ENCODE measurements around the gene KIF21B. TPM values are rescaled to one million over a fixed set of nuclear protein-coding genes. Genes with fewer than 3 reads are reported as not detected.

Gene KIF21B
- total RNA-seq, 2 donors from 2014 or later = 2.6 to 2.9 TPM

- no peak for DNase-seq (ENCODE audit: low spot score)
- intact Hi-C loops (cut with DNase I) = no loop called here
Observed at GRCh38 chr1:201021630-201022492, 1.7 kb downstream of the KIF21B start.

DNA sequence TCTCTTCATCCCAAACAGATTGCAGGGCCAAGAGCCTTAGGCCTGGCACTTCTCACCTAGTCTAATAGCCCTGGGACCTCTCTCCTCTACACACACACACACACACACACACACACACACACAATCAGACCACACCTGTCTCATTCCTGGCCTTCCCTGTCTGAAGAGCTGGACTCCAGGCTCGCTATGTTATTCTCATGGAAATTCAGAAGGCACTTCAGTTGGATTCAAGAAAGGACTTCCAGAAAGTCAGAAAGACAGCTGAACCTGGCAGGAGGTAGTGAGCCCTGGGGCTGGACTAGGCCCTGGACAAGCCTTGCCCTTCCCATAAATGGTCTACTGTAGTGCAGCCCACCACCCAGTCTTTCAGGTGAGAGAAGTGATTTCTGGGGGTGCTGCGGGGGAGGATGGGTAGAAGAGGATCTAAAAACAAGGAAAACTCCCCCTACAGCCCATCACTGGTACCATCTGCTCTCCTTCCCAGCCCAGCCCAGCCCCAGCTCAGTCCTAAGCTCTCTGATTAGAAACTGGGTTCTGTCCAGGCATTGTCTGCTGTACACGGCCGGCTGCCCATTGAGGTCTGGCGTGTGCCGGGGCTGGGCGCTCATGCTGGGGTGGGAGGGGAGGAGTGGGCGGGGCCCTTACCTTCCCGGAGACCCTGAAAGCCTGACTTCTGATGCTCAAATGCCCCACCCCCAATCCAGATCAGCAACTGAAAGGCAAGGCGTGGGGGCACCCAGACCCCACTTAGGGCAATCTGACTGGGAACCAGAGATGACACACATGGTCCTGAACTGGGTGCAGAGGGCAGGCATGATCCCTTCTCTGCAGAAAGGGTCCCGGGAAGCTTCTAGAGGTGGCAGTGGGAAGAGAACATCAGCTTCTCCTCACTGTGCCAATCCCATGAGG, 2.5 kb downstream of the KIF21B start:
- intact Hi-C loops (cut with DNase I) = no loop called here
- no peak for DNase-seq (ENCODE audit: low spot score)

GRCh38 chr1:201020040-201020591, 3.4 kb downstream of the KIF21B start:
- intact Hi-C loops (cut with DNase I) = no loop called here
- DNase-seq (ENCODE audit: low spot score) = no peak

DNA sequence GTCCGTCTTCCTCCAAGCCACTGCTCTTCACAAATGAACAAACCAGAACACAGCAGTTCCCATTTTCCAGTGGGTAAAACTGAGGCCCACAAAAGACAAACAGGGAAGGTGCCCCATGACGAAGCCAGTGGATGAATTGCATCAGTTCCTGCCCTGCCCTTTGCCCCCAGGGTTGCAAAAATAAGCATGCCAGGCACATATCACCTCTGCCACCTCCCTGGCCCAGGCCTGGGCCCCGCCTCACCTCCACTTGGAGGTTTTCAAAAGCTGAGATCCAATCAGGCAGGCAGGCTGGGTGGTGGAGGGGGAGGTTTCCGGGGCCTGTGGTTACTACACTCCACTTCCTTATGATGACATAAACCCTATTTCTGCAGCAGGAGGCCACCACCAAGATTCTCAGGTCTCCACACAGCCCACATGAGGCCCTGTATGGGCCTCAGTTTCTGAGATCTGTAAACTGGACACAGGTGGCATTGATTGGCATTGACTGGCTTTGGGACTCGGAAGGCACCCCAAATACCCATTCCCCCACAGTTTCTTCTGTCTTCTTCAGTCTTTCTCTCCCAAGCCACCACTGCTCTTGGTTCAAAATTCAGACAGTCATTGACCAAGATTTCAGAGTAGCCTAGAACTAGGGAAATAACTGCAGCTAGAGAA, 4.1 kb downstream of the KIF21B start:
- DNase-seq (ENCODE audit: low spot score) = peak; percentile 91
- intact Hi-C loops (cut with DNase I) = loop anchor here in 1 of 2 donors (5.0 kb wide), 1 partner anchor 63 kb away; no protein-coding TSS in a partner anchor

- intact Hi-C loops (cut with DNase I) = loop anchor here in 1 of 2 donors (5.0 kb wide), 1 partner anchor 65 kb away; no protein-coding TSS in a partner anchor
- no peak for DNase-seq (ENCODE audit: low spot score)
Observed at GRCh38 chr1:201017828-201018163, 5.7 kb downstream of the KIF21B start.

DNA sequence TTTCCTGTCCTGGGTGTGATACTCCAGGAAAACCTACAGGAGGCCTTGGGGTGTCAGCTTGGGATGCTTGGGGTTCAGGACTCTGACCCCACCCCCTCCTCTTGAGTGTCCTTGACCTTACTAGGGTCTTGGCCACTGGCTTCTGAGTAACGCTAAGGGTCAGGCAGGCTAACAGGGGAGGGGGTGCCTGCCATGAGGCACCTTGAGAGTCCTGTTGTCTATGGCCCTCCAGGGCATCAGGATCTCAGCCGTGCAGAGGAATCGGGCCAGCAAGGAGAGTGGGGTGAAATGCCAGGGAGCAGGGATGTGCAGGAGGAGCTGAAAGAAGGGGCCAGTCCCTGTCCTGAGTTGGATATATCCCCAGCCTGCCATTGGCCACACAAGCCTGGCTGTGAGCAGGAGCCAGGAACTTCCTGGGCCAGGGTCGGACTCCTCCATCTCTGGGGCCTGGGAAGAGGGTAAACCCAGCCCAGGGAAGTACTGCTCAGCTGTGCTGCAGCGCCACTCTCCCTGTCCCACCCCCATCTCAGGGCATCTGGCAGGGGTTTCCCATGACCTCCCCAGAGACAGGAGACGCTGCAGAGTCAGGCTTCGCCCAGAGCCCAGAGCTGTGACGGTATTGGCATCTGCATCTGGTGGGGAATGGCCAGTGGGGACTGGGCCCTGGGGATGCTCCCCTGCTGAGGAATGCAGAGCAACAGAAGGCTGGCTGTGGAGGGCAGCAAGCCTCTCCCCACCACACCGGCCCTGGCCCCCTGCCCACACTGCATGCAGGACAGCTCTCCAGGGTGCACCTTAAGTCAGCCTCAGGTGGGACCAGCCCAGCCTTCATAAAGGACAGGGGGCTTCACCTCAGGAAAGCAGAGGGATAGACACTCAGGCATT, 6.3 kb downstream of the KIF21B start:
- intact Hi-C loops (cut with DNase I) = loop anchor here in 1 of 2 donors (5.0 kb wide), 1 partner anchor 65 kb away; no protein-coding TSS in a partner anchor
- DNase-seq (ENCODE audit: low spot score) = peak; percentile 82

DNA sequence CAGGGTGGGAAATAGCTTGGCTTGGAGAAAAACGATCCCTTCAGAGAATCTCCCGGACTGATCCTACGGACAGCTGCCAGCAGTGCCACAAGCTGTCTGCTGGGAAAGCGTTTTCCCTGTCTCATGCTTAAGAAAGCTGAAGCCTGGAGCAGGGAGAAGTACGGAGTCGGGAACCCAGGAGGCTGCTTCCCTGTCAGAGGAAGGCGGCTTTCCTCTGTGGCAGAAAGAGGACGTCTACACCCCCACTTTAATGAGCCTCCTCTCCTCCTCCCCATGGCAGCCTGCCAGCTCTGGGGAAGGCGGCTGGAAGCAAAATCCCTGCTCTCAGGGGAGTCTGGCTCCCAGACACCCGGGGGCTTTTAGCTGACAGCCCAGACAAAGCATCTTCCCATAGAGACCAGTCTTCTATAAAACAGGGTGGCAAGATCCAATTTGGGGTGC, 7.3 kb downstream of the KIF21B start:
- no peak for DNase-seq (ENCODE audit: low spot score)
- intact Hi-C loops (cut with DNase I) = loop anchor here in 1 of 2 donors (5.0 kb wide), 1 partner anchor 66 kb away; no protein-coding TSS in a partner anchor

GRCh38 chr1:201015551-201016091, 7.9 kb downstream of the KIF21B start:
- intact Hi-C loops (cut with DNase I) = loop anchor here in 1 of 2 donors (5.0 kb wide), 1 partner anchor 67 kb away; no protein-coding TSS in a partner anchor
- DNase-seq (ENCODE audit: low spot score) = no peak

DNA sequence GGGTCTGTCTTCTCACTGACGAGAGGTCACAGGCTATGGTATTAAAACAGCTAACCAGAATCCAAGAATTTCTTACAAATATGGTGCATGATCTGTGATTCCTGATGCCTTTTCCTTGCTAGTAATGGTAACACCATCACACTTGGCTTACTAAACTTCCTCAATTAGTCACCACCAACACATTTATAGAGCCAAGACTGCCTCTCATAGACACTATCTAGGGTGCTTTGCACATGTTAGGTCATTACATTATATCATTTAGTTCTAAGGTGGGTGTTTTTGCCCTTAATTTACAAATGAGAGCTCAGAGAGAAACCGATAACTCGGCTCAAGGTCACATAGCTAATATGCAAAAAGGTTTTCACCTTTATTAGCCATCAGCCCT, 8.7 kb downstream of the KIF21B start:
- DNase-seq (ENCODE audit: low spot score) = no peak
- intact Hi-C loops (cut with DNase I) = loop anchor here in 1 of 2 donors (5.0 kb wide), 1 partner anchor 67 kb away; no protein-coding TSS in a partner anchor

GRCh38 chr1:201013991-201014815, 9.3 kb downstream of the KIF21B start:
- peak; percentile 72 for DNase-seq (ENCODE audit: low spot score)
- intact Hi-C loops (cut with DNase I) = no loop called here

GRCh38 chr1:201013031-201013485, 10.5 kb downstream of the KIF21B start:
- intact Hi-C loops (cut with DNase I) = no loop called here
- no peak for DNase-seq (ENCODE audit: low spot score)

DNA sequence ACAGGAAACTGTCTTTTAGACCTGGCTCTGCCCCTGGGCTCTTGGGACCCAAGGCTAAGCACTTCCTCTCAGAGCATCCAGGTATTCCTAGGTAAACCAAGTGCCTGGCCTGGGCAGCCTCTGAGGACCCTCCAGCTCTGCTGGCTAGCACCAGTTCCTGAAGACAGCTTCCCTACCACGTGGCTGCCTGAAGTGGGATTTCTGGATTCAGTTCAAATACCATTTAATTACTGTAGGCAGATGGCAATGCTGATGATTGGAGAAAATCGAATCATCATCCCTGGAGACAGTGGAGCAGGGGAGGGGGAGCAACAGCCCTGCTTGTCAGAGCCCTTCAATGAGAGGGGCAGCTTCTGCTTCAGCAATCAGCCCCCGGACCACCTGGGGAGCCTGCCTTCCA, 11.9 kb downstream of the KIF21B start:
- DNase-seq (ENCODE audit: low spot score) = no peak
- intact Hi-C loops (cut with DNase I) = no loop called here

DNA sequence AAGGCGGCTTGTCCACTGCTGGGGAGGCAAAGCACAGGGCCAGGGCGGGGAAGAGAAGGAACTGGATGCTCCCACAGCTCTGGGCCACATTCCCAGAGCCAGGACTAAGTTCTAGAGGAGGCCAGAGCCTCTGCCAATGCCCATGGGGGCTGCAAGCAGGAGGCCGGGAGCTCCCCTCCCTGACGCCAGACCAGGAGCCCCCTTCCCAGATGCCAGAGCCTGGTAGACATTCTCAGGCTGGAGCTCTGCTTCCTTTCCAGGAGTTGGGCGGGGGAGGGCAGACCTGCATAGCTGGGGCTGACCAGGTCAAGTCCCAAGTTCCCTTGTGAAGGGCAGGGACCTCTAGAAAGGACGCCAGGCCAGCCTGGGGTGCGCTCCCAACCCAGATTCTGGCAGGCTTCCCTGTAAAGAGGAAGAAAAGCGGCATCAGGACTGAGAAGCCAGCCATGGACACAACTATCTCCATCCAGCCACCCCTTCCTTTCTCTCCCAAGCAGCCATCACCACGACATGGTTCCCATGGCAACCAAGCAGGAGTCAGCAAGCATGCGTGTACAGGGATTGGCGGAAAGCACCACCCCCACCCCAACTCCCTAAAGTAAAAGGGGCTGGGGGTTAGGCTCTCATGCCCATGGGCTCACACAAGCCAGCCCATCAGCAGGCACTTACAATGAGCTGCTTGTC, 13.4 kb downstream of the KIF21B start:
- DNase-seq (ENCODE audit: low spot score) = no peak
- intact Hi-C loops (cut with DNase I) = no loop called here

- no peak for DNase-seq (ENCODE audit: low spot score)
- intact Hi-C loops (cut with DNase I) = no loop called here
Observed at GRCh38 chr1:201008666-201009360, 14.7 kb downstream of the KIF21B start.

- intact Hi-C loops (cut with DNase I) = no loop called here
Observed at GRCh38 chr1:201007481-201007880, 16.0 kb downstream of the KIF21B start.

DNA sequence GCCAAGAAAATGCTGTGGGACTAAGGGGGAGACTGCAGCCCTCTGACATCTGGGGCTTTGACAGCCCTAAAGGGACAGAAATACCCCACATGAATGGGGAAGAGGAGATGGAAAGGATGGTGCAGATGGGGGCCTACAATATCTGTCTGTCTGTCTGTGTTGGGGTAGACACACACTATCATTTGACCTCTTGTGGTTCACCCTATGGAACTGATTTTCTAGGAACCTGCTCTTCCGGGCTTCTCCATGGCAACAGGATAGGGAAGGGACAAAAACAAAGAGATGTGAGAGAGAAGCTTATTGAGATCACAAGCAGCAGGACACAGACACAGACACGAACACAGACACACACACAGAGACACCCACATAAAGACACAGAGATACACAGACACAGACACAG, 17.1 kb downstream of the KIF21B start:
- intact Hi-C loops (cut with DNase I) = no loop called here
- DNase-seq (ENCODE audit: low spot score) = no peak

More at GRCh38 chr1:201007481-201007880, 16.0 kb downstream of the KIF21B start:
- DNase-seq (ENCODE audit: low spot score) = no peak

All from posterior vena cava (tissue), 2 donors.